ENCODE measurements around the gene RAB31.

DNA sequence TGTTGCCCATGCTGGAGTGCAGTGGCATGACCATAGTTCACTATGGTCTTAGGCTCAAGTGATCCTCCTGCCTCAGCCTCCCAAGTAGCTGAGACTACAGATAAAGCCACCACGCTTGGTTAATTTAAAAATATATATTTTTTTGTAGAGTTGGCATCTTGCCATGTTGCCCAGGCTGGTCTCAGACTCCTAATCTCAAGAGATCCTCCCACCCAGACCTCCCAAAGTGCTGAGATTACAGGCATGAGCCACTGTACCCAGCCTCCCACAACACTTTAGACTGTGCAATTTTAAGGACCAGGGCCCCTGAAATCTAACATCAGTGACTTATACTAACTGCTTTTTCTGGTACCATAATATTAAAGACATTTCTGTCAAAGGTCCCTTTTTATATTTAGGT is 182.9 kb downstream of the RAB31 start:
- no peak for TF ChIP-seq CTCF (IDR thresholded peaks at IDR 0.05)
- no peak for TF ChIP-seq POLR2AphosphoS5 (IDR thresholded peaks at IDR 0.05)
- no peak for TF ChIP-seq POLR2A (IDR thresholded peaks at IDR 0.05)

Data from breast epithelium (tissue), 3 donors.